Neural progenitor cell (in vitro differentiated cells): ENCODE results near the gene SCAF8. TPM values are rescaled to one million over a fixed set of nuclear protein-coding genes. Genes with fewer than 3 reads are reported as not detected.
"Not testable (repeated sequence)": the region's sequence is repeated elsewhere in the genome, so short reads cannot be mapped to it uniquely, and the experiment has no call there.

Experiments
- DNase-seq: peaks from one replicate; pipeline ENCODE4 v3.0.0-alpha.2; 2016; ENCODE audit warnings: low spot score
- H2AFZ ChIP-seq: fragments of 200-600 bp; sonication (generic); replicated peaks from 2 replicates; pipeline ENCODE4 v1.6.1; 2016; ENCODE audit warnings: antibody characterized with exemption
- H3F3A ChIP-seq: fragments of 200-600 bp; sonication (generic); 2 replicates; pipeline ENCODE4 v1.6.1; 2016; ENCODE audit warnings: antibody characterized with exemption, low read depth
- H3K27ac ChIP-seq: fragments of 200-600 bp; sonication (generic); 2 replicates; pipeline ENCODE4 v1.5.1; 2016; ENCODE audit warnings: mild to moderate bottlenecking
- H3K27me3 ChIP-seq: fragments of 200-600 bp; sonication (generic); 2 replicates; pipeline ENCODE4 v1.6.1; 2016; ENCODE audit warnings: mild to moderate bottlenecking, moderate library complexity
- H3K36me3 ChIP-seq: fragments of 200-600 bp; sonication (generic); 2 replicates; pipeline ENCODE4 v1.5.1; 2016
- H3K4me1 ChIP-seq: fragments of 200-600 bp; sonication (generic); 2 replicates; pipeline ENCODE4 v1.6.1; 2016; ENCODE audit warnings: mixed run types
- H3K4me2 ChIP-seq: fragments of 200-600 bp; sonication (generic); 2 replicates; pipeline ENCODE4 v1.6.1; 2016
- H3K4me3 ChIP-seq: fragments of 200-600 bp; sonication (generic); 2 replicates; pipeline ENCODE4 v1.5.1; 2016
- H3K79me2 ChIP-seq: fragments of 200-600 bp; sonication (generic); 2 replicates; pipeline ENCODE4 v1.6.1; 2016; ENCODE audit warnings: low read depth
- H3K9ac ChIP-seq: fragments of 200-600 bp; sonication (generic); 2 replicates; pipeline ENCODE4 v1.6.1; 2016
- H3K9me3 ChIP-seq: fragments of 200-600 bp; sonication (generic); 2 replicates; pipeline ENCODE4 v1.5.1; 2016; ENCODE audit warnings: low read depth
- H4K20me1 ChIP-seq: fragments of 200-600 bp; sonication (generic); 2 replicates; pipeline ENCODE4 v1.6.1; 2016; ENCODE audit warnings: low read depth
- H3K27ac Mint-ChIP-seq: 3 replicates; pipeline ENCODE4 v1.8.0; 2021; ENCODE audit warnings: mixed read lengths
- H3K27me3 Mint-ChIP-seq: 2 replicates; pipeline ENCODE4 v1.8.0; 2022; ENCODE audit warnings: low read depth, mild to moderate bottlenecking, inconsistent platforms, moderate library complexity, mixed read lengths; ENCODE audit not compliant: insufficient read depth
- H3K36me3 Mint-ChIP-seq: 3 replicates; pipeline ENCODE4 v1.8.0; 2021; ENCODE audit warnings: mixed read lengths
- H3K4me1 Mint-ChIP-seq: 3 replicates; pipeline ENCODE4 v1.8.0; 2021; ENCODE audit warnings: mixed read lengths
- H3K4me3 Mint-ChIP-seq: 3 replicates; pipeline ENCODE4 v1.8.0; 2021; ENCODE audit warnings: mild to moderate bottlenecking, moderate library complexity, mixed read lengths
- H3K9me3 Mint-ChIP-seq: 3 replicates; pipeline ENCODE4 v1.8.0; 2020; ENCODE audit warnings: mixed read lengths
- CTCF ChIP-seq: fragments of 200-600 bp; sonication (generic); IDR thresholded peaks from 2 replicates; pipeline ENCODE4 v1.5.1; 2017; ENCODE audit warnings: antibody characterized with exemption, mild to moderate bottlenecking
- EZH2 ChIP-seq: fragments of 200-600 bp; sonication (generic); IDR thresholded peaks from 2 replicates; pipeline ENCODE4 v1.6.1; 2017; ENCODE audit warnings: antibody characterized with exemption, mild to moderate bottlenecking, moderate library complexity
- EZH2phosphoT487 ChIP-seq: fragments of 200-600 bp; sonication (generic); IDR thresholded peaks from 2 replicates; pipeline ENCODE4 v1.6.1; 2017; ENCODE audit warnings: antibody characterized with exemption
- total RNA-seq: library from RNA; depleted of rRNA; stranded (reverse); fragments of >200 nt; gene quantifications from 2 replicates; pipeline ENCODE4 v1.2.3, GENCODE V29; 2015; ENCODE audit warnings: low replicate concordance

The SCAF8 gene
- total RNA-seq, 1 donor from 2014 or later: 62.1 TPM

GRCh38 chr6:154740658-154741057 is 7.4 kb downstream of the SCAF8 start:
- Mint-ChIP-seq H3K27me3 (no peaks in the 10 kb centered on the region), H3K4me1 (peaks cover 36% of the 10 kb centered on the region), H3K27ac (no peak overlapping the region), H3K9me3 (no peaks in the 10 kb centered on the region), H3K36me3 (peaks cover 30% of the 10 kb centered on the region), H3K4me3 (no peak overlapping the region)
- Histone ChIP-seq H3K36me3 (peaks cover 3% of the 10 kb centered on the region), H3K9me3 (no peaks in the 10 kb centered on the region), H3F3A (peaks cover 4% of the 10 kb centered on the region), H3K27ac (no peak overlapping the region), H3K9ac (no peak overlapping the region), H3K79me2 (peaks cover 100% of the 10 kb centered on the region), H4K20me1 (peaks cover 100% of the 10 kb centered on the region), H3K4me3 (no peak overlapping the region), H3K4me1 (peaks cover 16% of the 10 kb centered on the region), H3K27me3 (no peaks in the 10 kb centered on the region), H2AFZ (no peak overlapping the region), H3K4me2 (no peak overlapping the region)
- no peak for DNase-seq
- TF ChIP-seq CTCF: no peak
- no peak for TF ChIP-seq EZH2phosphoT487
- no peak for TF ChIP-seq EZH2

GRCh38 chr6:154742891-154743290 is 9.7 kb downstream of the SCAF8 start:
- Mint-ChIP-seq H3K36me3 (peaks cover 32% of the 10 kb centered on the region), H3K27ac (no peak overlapping the region), H3K27me3 (no peaks in the 10 kb centered on the region), H3K9me3 (no peaks in the 10 kb centered on the region), H3K4me3 (no peak overlapping the region), H3K4me1 (peaks cover 22% of the 10 kb centered on the region)
- Histone ChIP-seq H3K9me3 (no peaks in the 10 kb centered on the region), H3K79me2 (peaks cover 100% of the 10 kb centered on the region), H3F3A (peaks cover 4% of the 10 kb centered on the region), H3K27ac (no peak overlapping the region), H3K4me2 (no peak overlapping the region), H3K4me3 (no peak overlapping the region), H3K27me3 (no peaks in the 10 kb centered on the region), H3K4me1 (peaks cover 16% of the 10 kb centered on the region), H3K9ac (no peak overlapping the region), H3K36me3 (peaks cover 8% of the 10 kb centered on the region), H2AFZ (no peak overlapping the region), H4K20me1 (peaks cover 100% of the 10 kb centered on the region)
- DNase-seq: no peak
- no peak for TF ChIP-seq CTCF
- no peak for TF ChIP-seq EZH2
- no peak for TF ChIP-seq EZH2phosphoT487

DNA sequence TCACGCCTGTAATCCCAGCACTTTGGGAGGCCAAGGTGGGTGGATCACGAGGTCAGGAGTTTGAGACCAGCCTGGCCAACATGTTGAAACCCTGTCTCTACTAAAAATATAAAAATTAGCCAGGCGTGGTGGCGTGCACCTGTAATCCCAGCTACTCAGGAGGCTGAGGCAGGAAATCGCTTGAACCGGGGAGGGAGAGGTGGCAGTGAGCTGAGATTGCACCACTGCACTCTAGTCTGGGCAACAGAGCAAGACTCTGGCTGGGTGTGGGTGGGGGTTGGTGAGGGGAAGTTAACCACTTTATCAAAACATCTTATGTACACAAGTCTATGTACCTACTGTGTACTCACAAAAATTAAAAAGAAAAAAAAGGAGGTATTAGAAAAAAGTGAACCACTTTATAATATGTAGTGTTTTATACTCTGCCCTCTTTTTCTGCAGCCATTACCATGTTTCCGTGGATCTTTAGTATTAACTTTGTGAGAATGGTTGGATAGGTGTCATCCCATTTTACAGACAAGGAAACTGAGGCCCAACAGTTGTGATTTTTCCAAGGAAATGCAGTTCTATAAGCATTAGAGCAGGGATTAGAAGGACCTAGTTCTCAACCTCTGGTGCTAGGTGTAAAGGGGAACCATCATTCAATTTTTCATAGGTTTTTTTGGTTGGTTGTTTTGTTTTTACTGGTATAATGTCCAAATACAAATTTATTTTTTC is 11.0 kb downstream of the SCAF8 start:
- H3K9me3 ChIP-seq, H3K4me2 ChIP-seq, H3K9ac ChIP-seq, H3K27ac ChIP-seq, H3K4me3 ChIP-seq, H3K27me3 Mint-ChIP-seq, H3K4me1 ChIP-seq, H2AFZ ChIP-seq, H3K27ac Mint-ChIP-seq, H3K4me3 Mint-ChIP-seq, H3K27me3 ChIP-seq, H3F3A ChIP-seq, DNase-seq, H3K9me3 Mint-ChIP-seq: not testable (repeated sequence)
- H3K36me3 Mint-ChIP-seq: peaks cover 34% of the 10 kb centered on the region
- peaks cover 14% of the 10 kb centered on the region for H3K36me3 ChIP-seq
- H3K79me2 ChIP-seq: peaks cover 100% of the 10 kb centered on the region
- H3K4me1 Mint-ChIP-seq: peaks cover 12% of the 10 kb centered on the region
- peaks cover 100% of the 10 kb centered on the region for H4K20me1 ChIP-seq

GRCh38 chr6:154745243-154745642 is 12.0 kb downstream of the SCAF8 start:
- peaks cover 14% of the 10 kb centered on the region for H3K36me3 ChIP-seq
- peaks cover 4% of the 10 kb centered on the region for H3F3A ChIP-seq
- H3K4me3 ChIP-seq: no peak overlapping the region
- H3K4me3 Mint-ChIP-seq: no peak overlapping the region
- peaks cover 42% of the 10 kb centered on the region for H3K36me3 Mint-ChIP-seq
- H3K4me1 ChIP-seq: no peaks in the 10 kb centered on the region
- H3K9me3 Mint-ChIP-seq: no peaks in the 10 kb centered on the region
- H3K4me2 ChIP-seq: no peak overlapping the region
- H3K9ac ChIP-seq: no peak overlapping the region
- peaks cover 100% of the 10 kb centered on the region for H3K79me2 ChIP-seq
- H3K27ac ChIP-seq: no peak overlapping the region
- peaks cover 6% of the 10 kb centered on the region for H3K4me1 Mint-ChIP-seq
- no peaks in the 10 kb centered on the region for H3K9me3 ChIP-seq
- H3K27me3 Mint-ChIP-seq: no peaks in the 10 kb centered on the region
- H2AFZ ChIP-seq: no peak overlapping the region
- H4K20me1 ChIP-seq: peaks cover 100% of the 10 kb centered on the region
- DNase-seq: no peak
- no peak overlapping the region for H3K27ac Mint-ChIP-seq
- H3K27me3 ChIP-seq: no peaks in the 10 kb centered on the region
- no peak for TF ChIP-seq EZH2
- TF ChIP-seq CTCF: no peak
- no peak for TF ChIP-seq EZH2phosphoT487
